Psoas muscle (tissue), 8 donors: ENCODE measurements around the gene FAM234A. TPM values are rescaled to one million over a fixed set of nuclear protein-coding genes. Genes with fewer than 3 reads are reported as not detected.
A peak's percentile ranks its signal among the peaks of the same experiment; 100 is the strongest.

ENCODE experiments used
- ATAC-seq, 4 donors: fragments of 200-7000 bp; cut with Tn5 transposase; one replicate each; pipeline ENCODE4 v1.9.1; 2020; ENCODE audit warnings: moderate library complexity in 3 of 4, mild to moderate bottlenecking in 2 of 4
- DNase-seq, 2 donors: peaks; one replicate each; pipeline ENCODE4 v3.0.0-alpha.2; 2020
- H3K27ac ChIP-seq: fragments of 200-600 bp; one replicate; pipeline ENCODE4 v1.8.0; 2022
- H3K27me3 ChIP-seq, 3 donors: fragments of 200-600 bp in 1 of 3; one replicate each; pipeline versions ENCODE4 v1.6.1 to v1.8.0; 2013 to 2022; ENCODE audit warnings: low read length in 2 of 3, mild to moderate bottlenecking in 2 of 3, moderate library complexity in 1 of 3; ENCODE audit not compliant: insufficient read depth in 3 of 3
- H3K36me3 ChIP-seq, 2 donors: fragments of 200-600 bp in 1 of 2; one replicate each; pipeline versions ENCODE4 v1.6.1 to v1.8.0; 2013 to 2022; ENCODE audit warnings: low read depth in 1 of 2, mild to moderate bottlenecking in 1 of 2, moderate library complexity in 1 of 2; ENCODE audit not compliant: insufficient read depth in 1 of 2
- H3K4me1 ChIP-seq: fragments of 200-600 bp; one replicate; pipeline ENCODE4 v1.8.0; 2022
- H3K4me3 ChIP-seq: fragments of 200-600 bp; one replicate; pipeline ENCODE4 v1.8.0; 2022; ENCODE audit warnings: mild to moderate bottlenecking
- H3K9me3 ChIP-seq: fragments of 200-600 bp; one replicate; pipeline ENCODE4 v1.8.0; 2022
- CTCF ChIP-seq: fragments of 200-600 bp; IDR thresholded peaks from one replicate; pipeline ENCODE4 v1.8.0; 2022; ENCODE audit warnings: antibody characterized with exemption
- WGBS, 3 donors: extraction: QIAGEN DNeasy Blood & Tissue Kit; methylation state at CpG; one replicate each; pipeline versions ENCODE4 v1.1.6 to v1.1.7; 2013; 5-methylcytosine and 5-hydroxymethylcytosine counted together
- intact Hi-C, 2 donors: fragments of 100-400 bp; cut with DNase I; formaldehyde crosslinking; loops; one replicate each; pipeline versions ENCODE4 v1.11.0 to v1.14.2; 2022
- polyA plus RNA-seq, 3 donors: library from polyadenylated mRNA; stranded (reverse); fragments of 200-250 nt; gene quantifications; one replicate each; pipeline ENCODE4 v1.2.3, GENCODE V29; 2013
- total RNA-seq, 4 donors: library from RNA; stranded (reverse); fragmentation: NEBNext Ultra II Directional in 2 of 4; extraction: Animal tissue kit (Norgen Biotek cat#: 25700) in 2 of 4; gene quantifications; one replicate each; pipeline versions ENCODE4 v1.2.1 to v1.2.4, GENCODE V29; 2021 to 2023
- donor health status: healthy with polysubstance abuse.
- donor health status: DM: no; HTN: no; CAD: no; lungs with moderate emphysema.
- donor health status: Bipolar disorder and iron deficiency.
- donor health status: healthy.
- donor health status: DM: yes; HTN: yes; CAD: no.
- donor health status: DM: no; HTN: no; CAD: no.
- donor health status: DM: no; HTN: no; CAD: no.
- donor health status: DM: yes; HTN: yes; CAD: no.

The FAM234A gene
- total and polyA plus RNA-seq, 7 donors = 54.2 to 198 (median 117) TPM

DNA sequence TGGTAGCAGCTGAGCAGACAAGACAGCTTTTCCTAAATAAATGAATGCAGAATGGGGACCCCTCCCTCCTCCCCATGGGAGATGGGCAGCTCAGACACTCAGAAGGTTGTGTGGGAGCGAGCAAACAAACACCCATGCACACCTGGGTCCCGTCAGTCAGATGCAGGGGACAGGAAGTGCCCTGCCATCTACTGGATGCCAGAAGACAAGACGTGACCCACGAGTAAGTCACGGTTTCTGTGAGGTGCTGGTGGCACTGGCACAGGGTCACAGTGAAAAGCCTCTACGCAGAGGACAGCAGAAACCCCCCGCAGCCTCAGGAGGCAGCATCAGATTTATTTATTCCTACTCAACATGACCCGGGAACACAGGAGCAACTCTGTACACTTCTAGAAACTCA is 45.9 kb upstream of the FAM234A start:
- Histone ChIP-seq H3K4me1 (no peaks in the 10 kb centered on the region), H3K36me3 (peaks cover 13 to 65% of the 10 kb centered on the region in 2 donors), H3K4me3 (no peak overlapping the region), H3K9me3 (no peaks in the 10 kb centered on the region), H3K27ac (no peak overlapping the region), H3K27me3 (no peaks in the 10 kb centered on the region)
- TF ChIP-seq CTCF = no peak
- peak; percentile 19 to 34 (median 28) for ATAC-seq
- intact Hi-C loops = no loop called here
- DNase-seq = no peak
- WGBS, 3 donors = 64 to 74% (median 73%) methylated on average over 8 of the region's 8 CpGs

GRCh38 chr16:189604-190186 is 44.9 kb upstream of the FAM234A start:
- H3K9me3 ChIP-seq = no peaks in the 10 kb centered on the region
- intact Hi-C loops = no loop called here
- DNase-seq (peak in 1 of 2 donors; percentile 39), ATAC-seq (no peak)
- no peak for TF ChIP-seq CTCF
- H3K4me3 ChIP-seq = no peak overlapping the region
- no peak overlapping the region for H3K27ac ChIP-seq
- 93 to 96% (median 94%) methylated on average over 32 to 34 of the region's 34 CpGs for WGBS, 3 donors
- H3K27me3 ChIP-seq = no peaks in the 10 kb centered on the region
- H3K36me3 ChIP-seq = peaks cover 13 to 76% of the 10 kb centered on the region in 2 donors
- H3K4me1 ChIP-seq = no peaks in the 10 kb centered on the region

DNA sequence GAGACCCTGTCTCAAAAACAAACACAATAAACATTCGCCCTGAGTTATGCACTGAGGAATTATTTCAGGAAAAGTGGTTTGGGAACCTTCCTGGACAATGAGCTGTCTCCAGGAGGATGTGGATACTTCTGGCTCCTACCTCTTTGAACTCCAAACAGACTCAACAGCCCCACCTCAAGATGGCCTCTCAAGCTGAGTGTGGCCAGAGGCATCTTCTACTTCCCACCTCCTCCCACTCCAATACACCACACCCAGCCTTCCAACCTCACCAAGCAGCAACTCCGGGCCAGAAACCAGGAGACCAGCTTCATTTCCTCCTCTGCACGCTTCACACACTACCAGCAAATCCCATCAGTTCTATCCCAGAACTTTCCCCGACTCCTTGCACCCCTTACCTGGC is 42.8 kb upstream of the FAM234A start:
- H3K4me3 ChIP-seq = no peak overlapping the region
- 87 to 95% (median 91%) methylated on average over 4 of the region's 4 CpGs for WGBS, 3 donors

DNA sequence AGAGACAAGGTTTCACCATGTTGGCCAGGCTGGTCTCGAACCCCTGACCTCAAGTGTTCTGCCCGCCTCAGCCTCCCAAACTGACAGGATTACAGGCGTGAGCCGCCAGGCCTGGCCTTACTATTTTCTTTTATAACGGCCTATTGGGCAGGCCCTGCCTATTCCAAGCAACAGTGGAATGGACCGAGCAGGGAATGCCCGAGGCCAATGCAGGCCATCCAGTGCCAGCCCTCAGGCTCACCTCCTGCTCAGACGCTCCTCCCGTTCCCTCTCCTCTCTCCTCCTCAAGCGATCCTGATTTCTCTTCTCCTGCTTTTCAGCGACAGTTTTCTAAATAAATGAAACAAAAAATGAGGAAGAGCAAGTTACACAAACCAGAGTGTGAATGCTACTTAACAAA is 41.9 kb upstream of the FAM234A start:
- no peaks in the 10 kb centered on the region for H3K9me3 ChIP-seq
- H3K4me3 ChIP-seq = no peak overlapping the region
- no peak for TF ChIP-seq CTCF
- no peaks in the 10 kb centered on the region for H3K27me3 ChIP-seq
- peaks cover 11 to 100% of the 10 kb centered on the region in 2 donors for H3K36me3 ChIP-seq
- intact Hi-C loops = no loop called here
- H3K4me1 ChIP-seq = no peaks in the 10 kb centered on the region
- DNase-seq = no peak
- ATAC-seq = no peak
- H3K27ac ChIP-seq = no peak overlapping the region
- WGBS, 3 donors = 93 to 94% (median 93%) methylated on average over 11 of the region's 11 CpGs

More for the DNA sequence above, 42.8 kb upstream of the FAM234A start:
- H3K36me3 ChIP-seq = peaks cover 13 to 97% of the 10 kb centered on the region in 2 donors
- H3K9me3 ChIP-seq = no peaks in the 10 kb centered on the region
- ATAC-seq (no peak), DNase-seq (no peak)
- H3K27me3 ChIP-seq = no peaks in the 10 kb centered on the region
- H3K4me1 ChIP-seq = no peaks in the 10 kb centered on the region
- intact Hi-C loops = no loop called here
- no peak overlapping the region for H3K27ac ChIP-seq
- TF ChIP-seq CTCF = no peak

GRCh38 chr16:193441-193840 is 41.2 kb upstream of the FAM234A start:
- no peaks in the 10 kb centered on the region for H3K9me3 ChIP-seq
- no peak for DNase-seq
- no peaks in the 10 kb centered on the region for H3K4me1 ChIP-seq
- WGBS, 3 donors = 92 to 94% (median 93%) methylated on average over 13 to 15 of the region's 15 CpGs
- intact Hi-C loops = no loop called here
- H3K4me3 ChIP-seq = no peak overlapping the region
- no peaks in the 10 kb centered on the region for H3K27me3 ChIP-seq
- TF ChIP-seq CTCF = no peak
- peaks cover 16 to 100% of the 10 kb centered on the region in 2 donors for H3K36me3 ChIP-seq
- no peak for ATAC-seq
- H3K27ac ChIP-seq = no peak overlapping the region
